C4-2B (cell line): ENCODE measurements around the gene REEP3.

Experiments used
- CTCF ChIP-seq: fragments of 450-650 bp; conservative IDR thresholded peaks from 2 replicates; pipeline ENCODE4 v1.5.1; 2017; ENCODE audit warnings: mild to moderate bottlenecking
- ZFX ChIP-seq: fragments of 450-650 bp; IDR thresholded peaks from 2 replicates; pipeline ENCODE4 v1.6.1; 2017

GRCh38 chr10:63487990-63488389 is 33.2 kb upstream of the REEP3 start:
- TF ChIP-seq CTCF (no peak), ZFX (no peak)
